HepG2 (cell line): ENCODE results near the gene SLC12A5. TPM values are rescaled to one million over a fixed set of nuclear protein-coding genes. Genes with fewer than 3 reads are reported as not detected.

Experiments used
- ATAC-seq: fragments of 200-7000 bp; cut with Tn5 transposase; 3 replicates; pipeline ENCODE4 v1.9.1; 2020; ENCODE audit warnings: mild to moderate bottlenecking, moderate library complexity
- BruUV-seq: library from RNA; stranded (reverse); fragments of 400-500 nt; replicated peaks from 2 replicates; lab custom pipeline; 2021; lab: Mats Ljungman, UMichigan
- CTCF ChIA-PET: fragments of 300-600 bp; formaldehyde crosslinking; extraction: SDS; loops from one replicate; lab custom pipeline; 2021; ENCODE audit warnings: low total read pairs, inconsistent platforms, low intra/inter-chr PET ratio; lab: Yijun Ruan, JAX
- POLR2A ChIA-PET: fragments of 350-600 bp; sonication (Branson Sonifier 250); formaldehyde crosslinking; loops from one replicate; lab custom pipeline; 2020; ENCODE audit warnings: antibody characterized with exemption, inconsistent platforms; lab: Yijun Ruan, JAX
- DNase-seq: peaks from one replicate; pipeline ENCODE4 v3.0.0-alpha.2; 2015; ENCODE audit warnings: low spot score
- FAIRE-seq: peaks from 3 replicates; lab custom pipeline; 2011; peaks lifted over from hg19 to GRCh38; lab: Jason Lieb, UNC
- H2AFZ ChIP-seq: one replicate; pipeline ENCODE4 v1.6.1; 2011; ENCODE audit warnings: low read length, inconsistent platforms
- H3K27ac ChIP-seq: fragments of 300-600 bp; 3 replicates; pipeline ENCODE4 v1.8.0; 2011; ENCODE audit warnings: mixed run types, mild to moderate bottlenecking, mixed read lengths, low read length, inconsistent platforms; ENCODE audit not compliant: insufficient read depth; ENCODE audit errors: extremely low read length
- H3K27me3 ChIP-seq, 2 experiments: fragments of 200-600 bp in 1 of 2; 2 replicates in 1 of 2; 3 replicates in 1 of 2; pipeline versions ENCODE4 v1.6.0 to v1.8.0; 2011; ENCODE audit warnings: low read length in 2 of 2, mild to moderate bottlenecking in 2 of 2, moderate library complexity in 2 of 2, inconsistent platforms in 1 of 2; ENCODE audit not compliant: insufficient read depth in 2 of 2, control insufficient read depth in 1 of 2
- H3K36me3 ChIP-seq, 2 experiments: fragments of 200-600 bp in 1 of 2; replicated peaks in 1 of 2; 2 replicates in 1 of 2; 3 replicates in 1 of 2; pipeline versions ENCODE4 v1.5.1 to v1.8.0; 2011; ENCODE audit warnings: low read length in 2 of 2, inconsistent platforms in 1 of 2; ENCODE audit not compliant: insufficient read depth in 2 of 2, control insufficient read depth in 1 of 2
- H3K4me1 ChIP-seq: 2 replicates; pipeline ENCODE4 v1.5.1; 2012; ENCODE audit warnings: low read length, inconsistent platforms; ENCODE audit not compliant: insufficient read depth
- H3K4me2 ChIP-seq: 2 replicates; pipeline ENCODE4 v1.6.0; 2011; ENCODE audit warnings: low read depth, low read length, inconsistent platforms
- H3K4me3 ChIP-seq, 3 experiments: fragments of 200-600 bp in 1 of 3; sonication (generic), shearing (Covaris generic) in 1 of 3; replicated peaks in 1 of 3; 2 replicates each; pipeline ENCODE4 v1.5.1; 2011 to 2016; ENCODE audit warnings: low read length in 3 of 3, inconsistent platforms in 2 of 3, low read depth in 2 of 3, mild to moderate bottlenecking in 2 of 3, control low read depth in 1 of 3, mixed read lengths in 1 of 3; ENCODE audit not compliant: insufficient read depth in 1 of 3
- H3K79me2 ChIP-seq: one replicate; pipeline ENCODE4 v1.6.1; 2011; ENCODE audit warnings: low read length, inconsistent platforms; ENCODE audit not compliant: insufficient read depth
- H3K9ac ChIP-seq: 2 replicates; pipeline ENCODE4 v1.6.0; 2011; ENCODE audit warnings: mild to moderate bottlenecking, low read depth, low read length, inconsistent platforms; ENCODE audit not compliant: insufficient read depth
- H3K9me3 ChIP-seq: 2 replicates; pipeline ENCODE4 v1.5.1; 2012; ENCODE audit warnings: mild to moderate bottlenecking, low read length
- H4K20me1 ChIP-seq: 2 replicates; pipeline ENCODE4 v1.6.0; 2011; ENCODE audit warnings: inconsistent platforms, mild to moderate bottlenecking, low read length, moderate library complexity; ENCODE audit not compliant: insufficient read depth
- DMTF1 ChIP-seq: sonication (generic); formaldehyde crosslinking; IDR thresholded peaks from 2 replicates; pipeline ENCODE4 v1.4.0; 2020; ENCODE audit warnings: mild to moderate bottlenecking, missing genetic modification reagents
- E2F1 ChIP-seq: sonication (generic); formaldehyde crosslinking; IDR thresholded peaks from 2 replicates; pipeline ENCODE4 v1.5.0; 2020; ENCODE audit warnings: missing genetic modification reagents
- GABPA ChIP-seq, 2 experiments: IDR thresholded peaks; 2 replicates each; pipeline ENCODE4 v1.6.1; 2011 to 2016; ENCODE audit warnings: low read depth in 2 of 2, low read length in 1 of 2, missing biosample characterization in 1 of 2, missing genetic modification characterization in 1 of 2
- PCBP2 ChIP-seq: fragments of 200-400 bp; formaldehyde crosslinking; optimal IDR thresholded peaks from 2 replicates; pipeline ENCODE3; 2018; ENCODE audit warnings: low read length, low read depth; ENCODE audit not compliant: poor library complexity, severe bottlenecking
- RBFOX2 ChIP-seq: fragments of 200-400 bp; formaldehyde crosslinking; IDR thresholded peaks from 2 replicates; pipeline ENCODE4 v1.6.1; 2017; ENCODE audit warnings: low read depth, mild to moderate bottlenecking, low read length
- SIN3B ChIP-seq: fragments of 150-350 bp; IDR thresholded peaks from 2 replicates; pipeline ENCODE4 v1.6.1; 2014; ENCODE audit warnings: low read length
- SMAD3 ChIP-seq: sonication (generic); formaldehyde crosslinking; IDR thresholded peaks from 2 replicates; pipeline ENCODE4 v1.4.0; 2020; ENCODE audit warnings: missing genetic modification reagents
- TARDBP ChIP-seq: sonication (generic); formaldehyde crosslinking; IDR thresholded peaks from 2 replicates; pipeline ENCODE4 v1.8.0; 2022; ENCODE audit warnings: mild to moderate bottlenecking, missing genetic modification reagents
- ZNF224 ChIP-seq: sonication (generic); formaldehyde crosslinking; IDR thresholded peaks from 2 replicates; pipeline ENCODE4 v1.5.0; 2020; ENCODE audit warnings: mild to moderate bottlenecking, missing genetic modification reagents
- ZNF432 ChIP-seq: sonication (generic); formaldehyde crosslinking; IDR thresholded peaks from 2 replicates; pipeline ENCODE4 v1.5.0; 2020; ENCODE audit warnings: missing genetic modification reagents, mild to moderate bottlenecking, borderline replicate concordance
- ZNF577 ChIP-seq: sonication (generic); formaldehyde crosslinking; IDR thresholded peaks from 2 replicates; pipeline ENCODE4 v1.4.0; 2020; ENCODE audit warnings: mild to moderate bottlenecking, low read depth, missing genetic modification reagents, borderline replicate concordance
- ZNF878 ChIP-seq: sonication (generic); formaldehyde crosslinking; IDR thresholded peaks from 2 replicates; pipeline ENCODE4 v1.8.1; 2023; ENCODE audit warnings: mild to moderate bottlenecking, missing genetic modification reagents, moderate library complexity
- ZNF891 ChIP-seq: sonication (generic); formaldehyde crosslinking; IDR thresholded peaks from 2 replicates; pipeline ENCODE4 v1.5.0; 2020; ENCODE audit warnings: mild to moderate bottlenecking, missing genetic modification reagents
- WGBS: methylation state at CpG from one replicate; pipeline ENCODE4 v1.1.6; 2017; ENCODE audit warnings: low lambda C conversion rate; 5-methylcytosine and 5-hydroxymethylcytosine counted together
- in situ Hi-C: cut with HindIII; loops from 2 replicates; pipeline ENCODE4 v1.10.0; 2017; ENCODE audit warnings: low pct_unique_long_range_greater_than_20kb; ENCODE audit not compliant: extremely low pct_ligation_motif_present
- intact Hi-C: fragments of 100-400 bp; cut with micrococcal nuclease; formaldehyde crosslinking; loops from one replicate; pipeline ENCODE4 v1.10.0; 2022; ENCODE audit not compliant: unreplicated experiment
- polyA plus RNA-seq, 8 experiments: library from polyadenylated mRNA; depleted of rRNA in 3 of 8; stranded (reverse) in 7 of 8; unstranded in 1 of 8; fragments of >200 nt; fragmentation: Illumina TruSeq in 4 of 8; extraction: Trizol in 4 of 8; gene quantifications; 2 replicates each; pipeline versions ENCODE4 v1.2.1 to v1.2.3, GENCODE V29; 2011 to 2016; ENCODE audit warnings: low read depth in 4 of 8, missing spikeins in 1 of 8, mixed read lengths in 1 of 8; ENCODE audit not compliant: insufficient read depth in 1 of 8
- total RNA-seq, 5 experiments: library from RNA; depleted of rRNA; stranded (reverse); fragments of >200 nt; fragmentation: Illumina TruSeq; extraction: Trizol; gene quantifications; 2 replicates each; pipeline ENCODE4 v1.2.3, GENCODE V29; 2016; ENCODE audit warnings: low read depth in 1 of 5

Gene SLC12A5
- total and polyA plus RNA-seq, 2 of the 13 experiments (the other 11 are each of a cell fraction or from before 2014, with no cell fraction given) = 4.3 to 5.4 TPM

- Histone ChIP-seq H3K9me3 (no peaks in the 10 kb centered on the region), H3K4me1 (no peaks in the 10 kb centered on the region), H3K27ac (no peak overlapping the region), H3K4me3 (no peak overlapping the region), H3K36me3 (no peaks in the 10 kb centered on the region), H2AFZ (no peak overlapping the region), H4K20me1 (peaks cover 6% of the 10 kb centered on the region; the same call in 1 of the 2 replicates), H3K4me2 (no peak overlapping the region), H3K9ac (no peak overlapping the region), H3K27me3 (peaks cover 2 to 16% of the 10 kb centered on the region in 2 experiments; a peak in 4 of 5 replicates), H3K79me2 (no peaks in the 10 kb centered on the region)
- ATAC-seq = no peak
- ChIA-PET CTCF (no interaction called here), POLR2A (no interaction called here)
- intact Hi-C loops (no loop called here), in situ Hi-C loops (no loop called here)
- no peak for DNase-seq
- BruUV-seq = no TSS peak
- FAIRE-seq = no peak
- 4% methylated on average over 5 of the region's 5 CpGs for WGBS
- TF ChIP-seq SMAD3 (CRISPR knock-in tag) = no peak
- TF ChIP-seq ZNF577 (CRISPR knock-in tag) = no peak
- TF ChIP-seq ZNF891 (CRISPR knock-in tag) = no peak
- no peak for TF ChIP-seq DMTF1 (CRISPR knock-in tag)
- TF ChIP-seq GABPA (IDR thresholded peaks at IDR 0.05; ENCODE audit: low read depth, low read length) = no peak
- no peak for TF ChIP-seq GABPA (CRISPR knock-in tag; IDR thresholded peaks at IDR 0.05; ENCODE audit: low read depth)
- no peak for TF ChIP-seq ZNF878 (CRISPR knock-in tag)
- TF ChIP-seq PCBP2 = no peak
- no peak for TF ChIP-seq ZNF224
- no peak for TF ChIP-seq ZNF432 (CRISPR knock-in tag)
- no peak for TF ChIP-seq E2F1 (CRISPR knock-in tag)
- no peak for TF ChIP-seq RBFOX2
- no peak for TF ChIP-seq SIN3B
- no peak for TF ChIP-seq TARDBP (CRISPR knock-in tag)
Measured at GRCh38 chr20:46037036-46037435, 8.0 kb downstream of the SLC12A5 start.
